ENCODE data around the gene AGBL4.

Gene AGBL4

DNA sequence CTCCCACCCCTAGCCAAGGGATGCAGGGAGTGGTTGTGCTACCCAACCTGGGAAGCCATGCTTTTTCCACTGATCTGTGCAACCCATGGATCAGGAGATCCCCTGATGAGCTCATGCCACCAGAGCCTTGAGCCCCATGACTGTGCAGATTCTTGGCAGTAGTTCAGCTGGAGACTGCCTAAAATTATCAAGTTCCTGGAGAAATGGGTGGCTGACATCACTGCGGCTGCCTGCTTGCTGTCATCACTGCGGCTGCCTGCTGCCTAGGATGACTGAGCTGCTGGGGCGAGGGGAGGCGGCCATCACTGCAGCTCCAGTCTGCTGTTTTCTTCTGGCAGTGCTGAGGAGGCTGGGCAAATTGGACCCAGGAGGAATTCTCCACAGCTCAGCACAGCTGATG is 159.2 kb downstream of the AGBL4 start:
- TF ChIP-seq BACH2 (CRISPR knock-in tag; IDR thresholded peaks at IDR 0.05; ENCODE audit: borderline replicate concordance) (no peak), TOX (CRISPR knock-in tag; IDR thresholded peaks at IDR 0.05; ENCODE audit: borderline replicate concordance) (no peak), ISL1 (CRISPR knock-in tag; IDR thresholded peaks at IDR 0.05) (0 out of 2 replicates have a peak, but pooled peaks have one; percentile 11), ZNF8 (CRISPR knock-in tag; IDR thresholded peaks at IDR 0.05) (no peak), ZFP30 (CRISPR knock-in tag; IDR thresholded peaks at IDR 0.05) (no peak)
- ATAC-seq = peak; percentile 42

DNA sequence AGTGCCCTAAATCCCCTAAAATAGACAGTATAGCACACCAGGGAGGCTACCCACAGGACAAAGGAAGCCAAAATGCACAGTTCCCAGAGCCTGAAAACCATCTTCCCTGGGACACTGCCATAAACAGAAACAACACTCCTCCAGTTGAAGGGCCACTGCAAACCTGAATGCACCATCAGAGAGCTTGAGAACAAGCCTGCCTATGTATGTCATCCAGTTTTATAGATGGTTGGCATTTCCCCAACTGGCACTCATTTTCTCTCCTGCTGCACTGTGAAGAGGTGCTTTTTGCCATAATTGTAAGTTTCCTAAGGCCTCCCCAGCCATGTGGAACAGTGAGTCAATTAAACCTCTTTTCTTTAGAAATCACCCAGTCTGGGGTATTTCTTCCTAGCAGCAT is 169.0 kb downstream of the AGBL4 start:
- TF ChIP-seq ESRRG (CRISPR knock-in tag; IDR thresholded peaks at IDR 0.05) (no peak), GLIS3 (CRISPR knock-in tag; IDR thresholded peaks at IDR 0.05) (no peak), TCF4 (CRISPR knock-in tag; IDR thresholded peaks at IDR 0.05; ENCODE audit: borderline replicate concordance) (no peak), ZNF8 (CRISPR knock-in tag; IDR thresholded peaks at IDR 0.05) (no peak), OSR1 (CRISPR knock-in tag; IDR thresholded peaks at IDR 0.05) (no peak)
- TF ChIP-seq, protein P1, sequence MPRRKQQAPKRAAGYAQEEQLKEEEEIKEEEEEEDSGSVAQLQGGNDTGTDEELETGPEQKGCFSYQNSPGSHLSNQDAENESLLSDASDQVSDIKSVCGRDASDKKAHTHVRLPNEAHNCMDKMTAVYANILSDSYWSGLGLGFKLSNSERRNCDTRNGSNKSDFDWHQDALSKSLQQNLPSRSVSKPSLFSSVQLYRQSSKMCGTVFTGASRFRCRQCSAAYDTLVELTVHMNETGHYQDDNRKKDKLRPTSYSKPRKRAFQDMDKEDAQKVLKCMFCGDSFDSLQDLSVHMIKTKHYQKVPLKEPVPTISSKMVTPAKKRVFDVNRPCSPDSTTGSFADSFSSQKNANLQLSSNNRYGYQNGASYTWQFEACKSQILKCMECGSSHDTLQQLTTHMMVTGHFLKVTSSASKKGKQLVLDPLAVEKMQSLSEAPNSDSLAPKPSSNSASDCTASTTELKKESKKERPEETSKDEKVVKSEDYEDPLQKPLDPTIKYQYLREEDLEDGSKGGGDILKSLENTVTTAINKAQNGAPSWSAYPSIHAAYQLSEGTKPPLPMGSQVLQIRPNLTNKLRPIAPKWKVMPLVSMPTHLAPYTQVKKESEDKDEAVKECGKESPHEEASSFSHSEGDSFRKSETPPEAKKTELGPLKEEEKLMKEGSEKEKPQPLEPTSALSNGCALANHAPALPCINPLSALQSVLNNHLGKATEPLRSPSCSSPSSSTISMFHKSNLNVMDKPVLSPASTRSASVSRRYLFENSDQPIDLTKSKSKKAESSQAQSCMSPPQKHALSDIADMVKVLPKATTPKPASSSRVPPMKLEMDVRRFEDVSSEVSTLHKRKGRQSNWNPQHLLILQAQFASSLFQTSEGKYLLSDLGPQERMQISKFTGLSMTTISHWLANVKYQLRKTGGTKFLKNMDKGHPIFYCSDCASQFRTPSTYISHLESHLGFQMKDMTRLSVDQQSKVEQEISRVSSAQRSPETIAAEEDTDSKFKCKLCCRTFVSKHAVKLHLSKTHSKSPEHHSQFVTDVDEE (CRISPR knock-in tag; IDR thresholded peaks at IDR 0.05) = no peak
- TF ChIP-seq, protein P2, sequence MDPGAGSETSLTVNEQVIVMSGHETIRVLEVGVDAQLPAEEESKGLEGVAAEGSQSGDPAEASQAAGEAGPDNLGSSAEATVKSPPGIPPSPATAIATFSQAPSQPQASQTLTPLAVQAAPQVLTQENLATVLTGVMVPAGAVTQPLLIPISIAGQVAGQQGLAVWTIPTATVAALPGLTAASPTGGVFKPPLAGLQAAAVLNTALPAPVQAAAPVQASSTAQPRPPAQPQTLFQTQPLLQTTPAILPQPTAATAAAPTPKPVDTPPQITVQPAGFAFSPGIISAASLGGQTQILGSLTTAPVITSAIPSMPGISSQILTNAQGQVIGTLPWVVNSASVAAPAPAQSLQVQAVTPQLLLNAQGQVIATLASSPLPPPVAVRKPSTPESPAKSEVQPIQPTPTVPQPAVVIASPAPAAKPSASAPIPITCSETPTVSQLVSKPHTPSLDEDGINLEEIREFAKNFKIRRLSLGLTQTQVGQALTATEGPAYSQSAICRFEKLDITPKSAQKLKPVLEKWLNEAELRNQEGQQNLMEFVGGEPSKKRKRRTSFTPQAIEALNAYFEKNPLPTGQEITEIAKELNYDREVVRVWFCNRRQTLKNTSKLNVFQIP (CRISPR knock-in tag; IDR thresholded peaks at IDR 0.05; ENCODE audit: borderline replicate concordance, low read depth) = no peak
- ATAC-seq = no peak

GRCh38 chr1:49842596-49842995 is 181.2 kb downstream of the AGBL4 start:
- TF ChIP-seq ESRRG (CRISPR knock-in tag; IDR thresholded peaks at IDR 0.05) (no peak), RARB (CRISPR knock-in tag; IDR thresholded peaks at IDR 0.05) (no peak)
- TF ChIP-seq, protein P1 (CRISPR knock-in tag; IDR thresholded peaks at IDR 0.05) = no peak

DNA sequence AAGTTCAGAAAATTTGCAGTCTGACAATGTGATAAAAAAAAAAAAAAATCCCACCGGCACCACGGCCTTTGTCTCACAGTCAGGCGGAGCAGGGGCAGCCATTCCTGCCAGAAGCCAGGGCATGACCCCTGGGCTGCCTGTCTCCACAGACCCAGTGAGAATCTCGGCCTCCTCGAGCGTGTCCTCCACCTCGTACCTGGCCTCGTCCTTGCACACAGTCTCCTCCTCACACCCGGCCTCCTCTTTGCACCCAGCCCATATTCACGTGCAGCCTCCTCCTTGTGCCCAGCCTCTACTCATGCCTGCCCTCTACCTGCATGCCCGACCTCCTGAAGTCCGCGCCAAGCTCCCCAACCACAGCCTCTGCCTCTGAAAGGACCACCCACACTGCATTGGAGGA is 182.0 kb downstream of the AGBL4 start:
- no peak for ATAC-seq
- no peak for TF ChIP-seq ESRRG (CRISPR knock-in tag; IDR thresholded peaks at IDR 0.05)
- no peak for TF ChIP-seq OSR1 (CRISPR knock-in tag; IDR thresholded peaks at IDR 0.05)
- no peak for TF ChIP-seq TOX (CRISPR knock-in tag; IDR thresholded peaks at IDR 0.05; ENCODE audit: borderline replicate concordance)
- TF ChIP-seq SNAI2 (CRISPR knock-in tag; IDR thresholded peaks at IDR 0.05) = no peak
- TF ChIP-seq ZNF8 (CRISPR knock-in tag; IDR thresholded peaks at IDR 0.05) = no peak
- TF ChIP-seq BACH2 (CRISPR knock-in tag; IDR thresholded peaks at IDR 0.05; ENCODE audit: borderline replicate concordance) = no peak
- no peak for TF ChIP-seq ZNF565 (CRISPR knock-in tag; conservative IDR thresholded peaks at IDR 0.05; ENCODE audit: low read depth)
- TF ChIP-seq, protein P3, sequence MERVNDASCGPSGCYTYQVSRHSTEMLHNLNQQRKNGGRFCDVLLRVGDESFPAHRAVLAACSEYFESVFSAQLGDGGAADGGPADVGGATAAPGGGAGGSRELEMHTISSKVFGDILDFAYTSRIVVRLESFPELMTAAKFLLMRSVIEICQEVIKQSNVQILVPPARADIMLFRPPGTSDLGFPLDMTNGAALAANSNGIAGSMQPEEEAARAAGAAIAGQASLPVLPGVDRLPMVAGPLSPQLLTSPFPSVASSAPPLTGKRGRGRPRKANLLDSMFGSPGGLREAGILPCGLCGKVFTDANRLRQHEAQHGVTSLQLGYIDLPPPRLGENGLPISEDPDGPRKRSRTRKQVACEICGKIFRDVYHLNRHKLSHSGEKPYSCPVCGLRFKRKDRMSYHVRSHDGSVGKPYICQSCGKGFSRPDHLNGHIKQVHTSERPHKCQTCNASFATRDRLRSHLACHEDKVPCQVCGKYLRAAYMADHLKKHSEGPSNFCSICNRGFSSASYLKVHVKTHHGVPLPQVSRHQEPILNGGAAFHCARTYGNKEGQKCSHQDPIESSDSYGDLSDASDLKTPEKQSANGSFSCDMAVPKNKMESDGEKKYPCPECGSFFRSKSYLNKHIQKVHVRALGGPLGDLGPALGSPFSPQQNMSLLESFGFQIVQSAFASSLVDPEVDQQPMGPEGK (CRISPR knock-in tag; IDR thresholded peaks at IDR 0.05; ENCODE audit: borderline replicate concordance) = no peak
- TF ChIP-seq GLIS3 (CRISPR knock-in tag; IDR thresholded peaks at IDR 0.05) = no peak
- no peak for TF ChIP-seq ZFP3 (CRISPR knock-in tag; IDR thresholded peaks at IDR 0.05)
- no peak for TF ChIP-seq CSDC2 (CRISPR knock-in tag; IDR thresholded peaks at IDR 0.05)
- TF ChIP-seq ZFP30 (CRISPR knock-in tag; IDR thresholded peaks at IDR 0.05) = no peak
- no peak for TF ChIP-seq TCF4 (CRISPR knock-in tag; IDR thresholded peaks at IDR 0.05; ENCODE audit: borderline replicate concordance)
- TF ChIP-seq PPARA (CRISPR knock-in tag; IDR thresholded peaks at IDR 0.05; ENCODE audit: borderline replicate concordance) = no peak
- TF ChIP-seq, protein P4, sequence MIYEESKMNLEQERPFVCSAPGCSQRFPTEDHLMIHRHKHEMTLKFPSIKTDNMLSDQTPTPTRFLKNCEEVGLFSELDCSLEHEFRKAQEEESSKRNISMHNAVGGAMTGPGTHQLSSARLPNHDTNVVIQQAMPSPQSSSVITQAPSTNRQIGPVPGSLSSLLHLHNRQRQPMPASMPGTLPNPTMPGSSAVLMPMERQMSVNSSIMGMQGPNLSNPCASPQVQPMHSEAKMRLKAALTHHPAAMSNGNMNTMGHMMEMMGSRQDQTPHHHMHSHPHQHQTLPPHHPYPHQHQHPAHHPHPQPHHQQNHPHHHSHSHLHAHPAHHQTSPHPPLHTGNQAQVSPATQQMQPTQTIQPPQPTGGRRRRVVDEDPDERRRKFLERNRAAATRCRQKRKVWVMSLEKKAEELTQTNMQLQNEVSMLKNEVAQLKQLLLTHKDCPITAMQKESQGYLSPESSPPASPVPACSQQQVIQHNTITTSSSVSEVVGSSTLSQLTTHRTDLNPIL (CRISPR knock-in tag; IDR thresholded peaks at IDR 0.05; ENCODE audit: low read depth) = no peak
- TF ChIP-seq, protein P1 (CRISPR knock-in tag; IDR thresholded peaks at IDR 0.05) = no peak
- TF ChIP-seq, protein P5, sequence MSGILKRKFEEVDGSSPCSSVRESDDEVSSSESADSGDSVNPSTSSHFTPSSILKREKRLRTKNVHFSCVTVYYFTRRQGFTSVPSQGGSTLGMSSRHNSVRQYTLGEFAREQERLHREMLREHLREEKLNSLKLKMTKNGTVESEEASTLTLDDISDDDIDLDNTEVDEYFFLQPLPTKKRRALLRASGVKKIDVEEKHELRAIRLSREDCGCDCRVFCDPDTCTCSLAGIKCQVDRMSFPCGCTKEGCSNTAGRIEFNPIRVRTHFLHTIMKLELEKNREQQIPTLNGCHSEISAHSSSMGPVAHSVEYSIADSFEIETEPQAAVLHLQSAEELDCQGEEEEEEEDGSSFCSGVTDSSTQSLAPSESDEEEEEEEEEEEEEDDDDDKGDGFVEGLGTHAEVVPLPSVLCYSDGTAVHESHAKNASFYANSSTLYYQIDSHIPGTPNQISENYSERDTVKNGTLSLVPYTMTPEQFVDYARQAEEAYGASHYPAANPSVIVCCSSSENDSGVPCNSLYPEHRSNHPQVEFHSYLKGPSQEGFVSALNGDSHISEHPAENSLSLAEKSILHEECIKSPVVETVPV (CRISPR knock-in tag; IDR thresholded peaks at IDR 0.05) = no peak
- TF ChIP-seq ISL1 (CRISPR knock-in tag; IDR thresholded peaks at IDR 0.05) = no peak

More at GRCh38 chr1:49842596-49842995, 181.2 kb downstream of the AGBL4 start:
- ATAC-seq = no peak
